HL-60 (cell line): ENCODE results near the gene CAMTA1.

ENCODE experiments used
- DNase-seq, 2 experiments: peaks; one replicate each; pipeline ENCODE4 v3.0.0-alpha.2; 2010 to 2020; ENCODE audit warnings: low read depth in 1 of 2, low spot score in 1 of 2
- H3K27ac ChIP-seq: fragments of 250-450 bp; sonication (Bioruptor Pico); replicated peaks from 2 replicates; pipeline ENCODE4 v1.5.1; 2020; ENCODE audit warnings: mild to moderate bottlenecking, moderate library complexity
- H3K27me3 ChIP-seq: fragments of 250-450 bp; sonication (Bioruptor Pico); 2 replicates; pipeline ENCODE4 v1.5.1; 2021; ENCODE audit warnings: mild to moderate bottlenecking, moderate library complexity; ENCODE audit not compliant: insufficient read depth, poor library complexity, severe bottlenecking
- H3K4me3 ChIP-seq: replicated peaks from 2 replicates; pipeline ENCODE4 v1.5.1; 2011; ENCODE audit warnings: mild to moderate bottlenecking, control low read depth, low read length; ENCODE audit not compliant: insufficient read depth
- GABPA ChIP-seq: IDR thresholded peaks from 2 replicates; pipeline ENCODE4 v1.6.1; 2012; ENCODE audit warnings: low read depth
- POLR2AphosphoS5 ChIP-seq: IDR thresholded peaks from 2 replicates; pipeline ENCODE4 v1.6.1; 2012; ENCODE audit warnings: low read depth
- SPI1 ChIP-seq: IDR thresholded peaks from 2 replicates; pipeline ENCODE4 v1.6.1; 2012; ENCODE audit warnings: low read depth, mild to moderate bottlenecking, borderline replicate concordance
- TF ChIP-seq, protein P1 (sequence below): IDR thresholded peaks from one replicate; pipeline ENCODE4 v1.5.1; 2011; ENCODE audit warnings: low read length, control low read depth, inconsistent platforms; ENCODE audit not compliant: insufficient read depth
- TF ChIP-seq, protein P2 (sequence below): IDR thresholded peaks from 2 replicates; pipeline ENCODE4 v1.6.1; 2012; ENCODE audit warnings: low read depth; ENCODE audit not compliant: insufficient replicate concordance

The CAMTA1 gene

GRCh38 chr1:6941786-6942185 is 156.5 kb downstream of the CAMTA1 start:
- Histone ChIP-seq H3K4me3 (no peak overlapping the region), H3K27ac (no peak overlapping the region), H3K27me3 (no peaks in the 10 kb centered on the region)
- TF ChIP-seq, protein P1, sequence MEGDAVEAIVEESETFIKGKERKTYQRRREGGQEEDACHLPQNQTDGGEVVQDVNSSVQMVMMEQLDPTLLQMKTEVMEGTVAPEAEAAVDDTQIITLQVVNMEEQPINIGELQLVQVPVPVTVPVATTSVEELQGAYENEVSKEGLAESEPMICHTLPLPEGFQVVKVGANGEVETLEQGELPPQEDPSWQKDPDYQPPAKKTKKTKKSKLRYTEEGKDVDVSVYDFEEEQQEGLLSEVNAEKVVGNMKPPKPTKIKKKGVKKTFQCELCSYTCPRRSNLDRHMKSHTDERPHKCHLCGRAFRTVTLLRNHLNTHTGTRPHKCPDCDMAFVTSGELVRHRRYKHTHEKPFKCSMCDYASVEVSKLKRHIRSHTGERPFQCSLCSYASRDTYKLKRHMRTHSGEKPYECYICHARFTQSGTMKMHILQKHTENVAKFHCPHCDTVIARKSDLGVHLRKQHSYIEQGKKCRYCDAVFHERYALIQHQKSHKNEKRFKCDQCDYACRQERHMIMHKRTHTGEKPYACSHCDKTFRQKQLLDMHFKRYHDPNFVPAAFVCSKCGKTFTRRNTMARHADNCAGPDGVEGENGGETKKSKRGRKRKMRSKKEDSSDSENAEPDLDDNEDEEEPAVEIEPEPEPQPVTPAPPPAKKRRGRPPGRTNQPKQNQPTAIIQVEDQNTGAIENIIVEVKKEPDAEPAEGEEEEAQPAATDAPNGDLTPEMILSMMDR, result no peak
- TF ChIP-seq SPI1 (no peak), GABPA (no peak)
- DNase-seq, result no peak

DNA sequence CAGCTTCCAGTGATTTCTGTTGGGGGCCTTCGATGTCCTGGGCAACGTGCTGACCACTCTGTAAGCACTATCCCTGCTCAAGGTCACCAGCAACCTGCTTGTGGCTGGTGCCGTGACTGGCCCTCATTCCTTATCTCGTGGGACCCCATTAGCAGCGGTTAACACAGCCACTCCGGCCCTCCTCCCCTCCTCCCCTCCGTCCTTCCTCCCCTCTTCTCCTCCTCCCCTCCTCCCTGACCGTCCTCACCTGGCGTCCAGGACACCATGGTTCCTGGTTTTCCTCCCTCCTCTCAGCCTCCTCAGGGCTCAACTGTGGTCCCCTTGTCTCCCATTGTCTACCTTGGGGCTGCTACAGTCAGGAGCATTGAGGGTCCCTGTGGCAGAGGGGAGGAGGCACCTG is 157.7 kb downstream of the CAMTA1 start:
- H3K27ac ChIP-seq, result no peak overlapping the region
- no peak overlapping the region for H3K4me3 ChIP-seq
- no peak for TF ChIP-seq SPI1
- TF ChIP-seq, protein P2, sequence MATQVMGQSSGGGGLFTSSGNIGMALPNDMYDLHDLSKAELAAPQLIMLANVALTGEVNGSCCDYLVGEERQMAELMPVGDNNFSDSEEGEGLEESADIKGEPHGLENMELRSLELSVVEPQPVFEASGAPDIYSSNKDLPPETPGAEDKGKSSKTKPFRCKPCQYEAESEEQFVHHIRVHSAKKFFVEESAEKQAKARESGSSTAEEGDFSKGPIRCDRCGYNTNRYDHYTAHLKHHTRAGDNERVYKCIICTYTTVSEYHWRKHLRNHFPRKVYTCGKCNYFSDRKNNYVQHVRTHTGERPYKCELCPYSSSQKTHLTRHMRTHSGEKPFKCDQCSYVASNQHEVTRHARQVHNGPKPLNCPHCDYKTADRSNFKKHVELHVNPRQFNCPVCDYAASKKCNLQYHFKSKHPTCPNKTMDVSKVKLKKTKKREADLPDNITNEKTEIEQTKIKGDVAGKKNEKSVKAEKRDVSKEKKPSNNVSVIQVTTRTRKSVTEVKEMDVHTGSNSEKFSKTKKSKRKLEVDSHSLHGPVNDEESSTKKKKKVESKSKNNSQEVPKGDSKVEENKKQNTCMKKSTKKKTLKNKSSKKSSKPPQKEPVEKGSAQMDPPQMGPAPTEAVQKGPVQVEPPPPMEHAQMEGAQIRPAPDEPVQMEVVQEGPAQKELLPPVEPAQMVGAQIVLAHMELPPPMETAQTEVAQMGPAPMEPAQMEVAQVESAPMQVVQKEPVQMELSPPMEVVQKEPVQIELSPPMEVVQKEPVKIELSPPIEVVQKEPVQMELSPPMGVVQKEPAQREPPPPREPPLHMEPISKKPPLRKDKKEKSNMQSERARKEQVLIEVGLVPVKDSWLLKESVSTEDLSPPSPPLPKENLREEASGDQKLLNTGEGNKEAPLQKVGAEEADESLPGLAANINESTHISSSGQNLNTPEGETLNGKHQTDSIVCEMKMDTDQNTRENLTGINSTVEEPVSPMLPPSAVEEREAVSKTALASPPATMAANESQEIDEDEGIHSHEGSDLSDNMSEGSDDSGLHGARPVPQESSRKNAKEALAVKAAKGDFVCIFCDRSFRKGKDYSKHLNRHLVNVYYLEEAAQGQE, result no peak
- no peak for TF ChIP-seq POLR2AphosphoS5
- TF ChIP-seq, protein P1, result no peak
- no peak for TF ChIP-seq GABPA
- no peak for DNase-seq
- no peaks in the 10 kb centered on the region for H3K27me3 ChIP-seq

GRCh38 chr1:6944434-6944833 is 159.2 kb downstream of the CAMTA1 start:
- Histone ChIP-seq H3K27me3 (no peaks in the 10 kb centered on the region), H3K27ac (no peak overlapping the region), H3K4me3 (no peak overlapping the region)
- no peak for DNase-seq
- TF ChIP-seq, protein P1, result no peak
- TF ChIP-seq SPI1 (no peak), GABPA (no peak), POLR2AphosphoS5 (no peak)
- TF ChIP-seq, protein P2, result no peak

DNA sequence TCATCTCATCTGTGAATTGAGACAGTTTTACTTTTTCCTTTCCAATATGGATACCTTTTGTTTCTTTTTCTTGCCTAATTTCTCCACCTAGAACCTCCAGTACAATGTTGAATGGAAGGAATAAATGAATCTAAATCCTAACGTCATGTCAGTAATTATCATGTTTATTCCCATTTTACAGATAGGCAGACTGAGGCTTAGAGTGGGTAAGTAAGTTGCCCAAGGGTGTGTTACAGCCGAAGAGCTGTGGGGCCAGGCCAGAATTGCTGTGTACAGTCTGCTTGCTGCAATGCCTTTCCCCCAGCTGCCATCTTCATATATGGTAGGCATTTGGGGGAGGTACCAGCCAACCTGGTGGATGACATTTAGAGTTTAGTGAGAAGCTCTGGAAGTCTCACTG is 162.7 kb downstream of the CAMTA1 start:
- DNase-seq, result no peak

More for the DNA sequence above, 162.7 kb downstream of the CAMTA1 start:
- Histone ChIP-seq H3K4me3 (no peak overlapping the region), H3K27ac (no peak overlapping the region), H3K27me3 (no peaks in the 10 kb centered on the region)
- TF ChIP-seq, protein P1, result no peak
- TF ChIP-seq, protein P2, result no peak
- no peak for TF ChIP-seq SPI1
- TF ChIP-seq POLR2AphosphoS5, result no peak
- no peak for TF ChIP-seq GABPA
